ENCODE measurements around the gene UNC5B.
"Not testable (repeated sequence)": the region's sequence is repeated elsewhere in the genome, so short reads cannot be mapped to it uniquely, and the experiment has no call there.

The UNC5B gene

GRCh38 chr10:71267508-71268240, 55.3 kb downstream of the UNC5B start:
- DNase-seq (ENCODE audit: low spot score) = no peak

- DNase-seq (ENCODE audit: low spot score) = no peak
Measured at GRCh38 chr10:71268247-71268691, 55.9 kb downstream of the UNC5B start.

- DNase-seq (ENCODE audit: low spot score) = no peak
Measured at GRCh38 chr10:71268758-71269157, 56.4 kb downstream of the UNC5B start.

GRCh38 chr10:71269301-71270288, 57.2 kb downstream of the UNC5B start:
- DNase-seq (ENCODE audit: low spot score) = no peak

- peak; percentile 81 for DNase-seq (ENCODE audit: low spot score)
Measured at GRCh38 chr10:71270301-71271220, 58.2 kb downstream of the UNC5B start.

- DNase-seq (ENCODE audit: low spot score) = no peak
Measured at GRCh38 chr10:71271662-71272055, 59.3 kb downstream of the UNC5B start.

- DNase-seq (ENCODE audit: low spot score) = peak; percentile 67
Measured at GRCh38 chr10:71272056-71272771, 59.8 kb downstream of the UNC5B start.

GRCh38 chr10:71272974-71273373, 60.6 kb downstream of the UNC5B start:
- DNase-seq (ENCODE audit: low spot score) = not testable (repeated sequence)

GRCh38 chr10:71273506-71273905, 61.1 kb downstream of the UNC5B start:
- no peak for DNase-seq (ENCODE audit: low spot score)

GRCh38 chr10:71274901-71275796, 62.8 kb downstream of the UNC5B start:
- no peak for DNase-seq (ENCODE audit: low spot score)

- no peak for DNase-seq (ENCODE audit: low spot score)
Measured at GRCh38 chr10:71276873-71277272, 64.5 kb downstream of the UNC5B start.

GRCh38 chr10:71277914-71278665, 65.7 kb downstream of the UNC5B start:
- DNase-seq (ENCODE audit: low spot score) = no peak

- DNase-seq (ENCODE audit: low spot score) = no peak
Measured at GRCh38 chr10:71278691-71279588, 66.6 kb downstream of the UNC5B start.

- no peak for DNase-seq (ENCODE audit: low spot score)
Measured at GRCh38 chr10:71279590-71280170, 67.3 kb downstream of the UNC5B start.

- DNase-seq (ENCODE audit: low spot score) = no peak
Measured at GRCh38 chr10:71280216-71280615, 67.8 kb downstream of the UNC5B start.

- DNase-seq (ENCODE audit: low spot score) = no peak
Measured at GRCh38 chr10:71280825-71281224, 68.5 kb downstream of the UNC5B start.

- no peak for DNase-seq (ENCODE audit: low spot score)
Measured at GRCh38 chr10:71281646-71282322, 69.4 kb downstream of the UNC5B start.
